Measurements from ENCODE around the gene DSG3.

- no peak for TF ChIP-seq CTCF (IDR thresholded peaks at IDR 0.05)
- no peak for TF ChIP-seq POLR2A (IDR thresholded peaks at IDR 0.05)
These were observed 42.8 kb downstream of the DSG3 start for GRCh38 chr18:31490387-31490786.

All from adrenal gland (tissue), 5 donors.